KMS-11 (cell line): Measurements from ENCODE around the gene TSR1.
A peak's percentile ranks its signal among the peaks of the same experiment; 100 is the strongest.

Experiments used
- H2AFZ ChIP-seq: fragments of 200-600 bp; sonication (generic); 2 replicates; pipeline ENCODE4 v1.6.1; 2016; ENCODE audit warnings: antibody characterized with exemption, mixed run types, low read depth
- H3K27ac ChIP-seq: fragments of 200-600 bp; sonication (generic); 2 replicates; pipeline ENCODE4 v1.6.1; 2016; ENCODE audit warnings: mild to moderate bottlenecking, mixed run types
- H3K27me3 ChIP-seq: fragments of 200-600 bp; sonication (generic); 2 replicates; pipeline ENCODE4 v1.6.1; 2017; ENCODE audit warnings: mild to moderate bottlenecking, low read depth, mixed run types, moderate library complexity; ENCODE audit not compliant: insufficient read depth
- H3K36me3 ChIP-seq: fragments of 200-600 bp; sonication (generic); 2 replicates; pipeline ENCODE4 v1.6.1; 2017; ENCODE audit warnings: mild to moderate bottlenecking, mixed run types; ENCODE audit not compliant: insufficient read depth
- H3K4me1 ChIP-seq: fragments of 200-600 bp; sonication (generic); 2 replicates; pipeline ENCODE4 v1.6.1; 2016; ENCODE audit warnings: mild to moderate bottlenecking, low read depth, mixed run types; ENCODE audit not compliant: poor library complexity, severe bottlenecking
- H3K4me2 ChIP-seq: fragments of 200-600 bp; sonication (generic); 2 replicates; pipeline ENCODE4 v1.7.0; 2016; ENCODE audit warnings: mild to moderate bottlenecking, mixed run types
- H3K4me3 ChIP-seq: fragments of 200-600 bp; sonication (generic); IDR thresholded peaks from 2 replicates; pipeline ENCODE4 v1.6.1; 2017; ENCODE audit warnings: low read depth, low read length, mixed read lengths; ENCODE audit not compliant: insufficient read depth
- H3K79me2 ChIP-seq: fragments of 200-600 bp; sonication (generic); 2 replicates; pipeline ENCODE4 v1.6.1; 2016; ENCODE audit warnings: low read depth, mixed run types; ENCODE audit not compliant: insufficient read depth
- H3K9ac ChIP-seq: fragments of 200-600 bp; sonication (generic); 2 replicates; pipeline ENCODE4 v1.6.1; 2016; ENCODE audit warnings: mild to moderate bottlenecking, mixed run types
- H4K20me1 ChIP-seq: fragments of 200-600 bp; sonication (generic); 2 replicates; pipeline ENCODE4 v1.6.1; 2016; ENCODE audit warnings: mild to moderate bottlenecking, mixed run types; ENCODE audit not compliant: insufficient read depth
- TF ChIP-seq, protein P1 (sequence below): fragments of 200-600 bp; sonication (generic); conservative IDR thresholded peaks from 2 replicates; pipeline ENCODE4 v1.6.1; 2017; ENCODE audit warnings: low read depth, mild to moderate bottlenecking, antibody characterized with exemption, low read length, moderate library complexity, mixed read lengths

Gene TSR1

DNA sequence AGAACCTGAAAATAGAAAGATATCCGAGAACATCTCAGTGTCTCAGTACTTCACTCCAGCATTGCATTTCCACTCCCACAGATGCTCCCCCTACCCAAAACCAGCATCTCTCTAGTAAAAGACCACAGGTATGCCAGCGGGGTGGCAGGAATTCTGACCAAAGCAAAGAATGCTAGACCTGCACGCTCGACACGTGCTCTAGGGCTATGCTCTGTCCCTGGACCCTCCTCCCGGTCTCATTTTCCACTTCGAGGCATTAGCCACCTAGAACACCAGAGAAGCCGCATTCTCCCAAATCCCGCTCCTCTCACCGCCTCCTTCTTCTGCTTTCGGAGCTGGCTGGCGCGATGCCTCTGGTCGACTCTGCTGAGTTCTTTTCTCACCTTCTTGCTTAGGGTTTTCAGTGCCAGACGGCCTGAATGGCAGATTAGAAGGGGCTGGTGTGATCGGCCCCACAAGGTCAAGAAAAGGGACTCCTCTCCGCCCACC, 487 bp downstream of the TSR1 start:
- Histone ChIP-seq H3K4me3 (no peak overlapping the region), H3K27ac (peak overlapping the region; percentile 28; the same call in 1 of the 2 replicates), H3K36me3 (0 out of 2 replicates have a peak, but pooled peaks cover 5% of the 10 kb centered on the region), H3K27me3 (no peaks in the 10 kb centered on the region), H3K4me1 (peaks cover 22% of the 10 kb centered on the region), H3K79me2 (peaks cover 32% of the 10 kb centered on the region), H4K20me1 (no peaks in the 10 kb centered on the region), H3K4me2 (peak overlapping the region; percentile 79), H2AFZ (peak overlapping the region; percentile 58), H3K9ac (peak overlapping the region; percentile 67)
- TF ChIP-seq, protein P1, sequence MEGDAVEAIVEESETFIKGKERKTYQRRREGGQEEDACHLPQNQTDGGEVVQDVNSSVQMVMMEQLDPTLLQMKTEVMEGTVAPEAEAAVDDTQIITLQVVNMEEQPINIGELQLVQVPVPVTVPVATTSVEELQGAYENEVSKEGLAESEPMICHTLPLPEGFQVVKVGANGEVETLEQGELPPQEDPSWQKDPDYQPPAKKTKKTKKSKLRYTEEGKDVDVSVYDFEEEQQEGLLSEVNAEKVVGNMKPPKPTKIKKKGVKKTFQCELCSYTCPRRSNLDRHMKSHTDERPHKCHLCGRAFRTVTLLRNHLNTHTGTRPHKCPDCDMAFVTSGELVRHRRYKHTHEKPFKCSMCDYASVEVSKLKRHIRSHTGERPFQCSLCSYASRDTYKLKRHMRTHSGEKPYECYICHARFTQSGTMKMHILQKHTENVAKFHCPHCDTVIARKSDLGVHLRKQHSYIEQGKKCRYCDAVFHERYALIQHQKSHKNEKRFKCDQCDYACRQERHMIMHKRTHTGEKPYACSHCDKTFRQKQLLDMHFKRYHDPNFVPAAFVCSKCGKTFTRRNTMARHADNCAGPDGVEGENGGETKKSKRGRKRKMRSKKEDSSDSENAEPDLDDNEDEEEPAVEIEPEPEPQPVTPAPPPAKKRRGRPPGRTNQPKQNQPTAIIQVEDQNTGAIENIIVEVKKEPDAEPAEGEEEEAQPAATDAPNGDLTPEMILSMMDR = no peak

DNA sequence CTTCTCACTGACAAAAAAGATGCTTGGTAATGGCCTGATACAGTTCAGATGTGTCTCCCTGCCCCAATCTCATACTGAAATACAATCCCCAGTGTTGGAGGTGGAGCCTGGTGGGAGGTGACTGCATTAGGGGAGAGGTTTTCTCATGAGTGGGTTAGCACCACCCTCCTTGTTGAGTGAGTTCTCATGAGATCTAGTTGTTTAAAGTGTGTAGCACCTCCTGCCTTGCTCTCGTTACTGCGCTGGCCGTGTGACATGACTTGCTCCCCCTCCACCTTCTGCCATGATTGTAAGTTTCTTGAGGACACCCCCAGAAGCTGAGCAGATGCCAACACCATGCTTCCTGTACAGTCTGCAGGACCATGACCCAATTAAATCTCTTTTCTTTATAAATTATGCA, 5.0 kb downstream of the TSR1 start:
- Histone ChIP-seq H3K9ac (no peak overlapping the region), H3K79me2 (peaks cover 32% of the 10 kb centered on the region), H3K4me1 (peaks cover 24% of the 10 kb centered on the region), H3K4me3 (no peak overlapping the region), H2AFZ (no peak overlapping the region), H3K27ac (no peak overlapping the region), H3K4me2 (no peak overlapping the region), H3K36me3 (peaks cover 13% of the 10 kb centered on the region; the same call in 1 of the 2 replicates), H3K27me3 (no peaks in the 10 kb centered on the region), H4K20me1 (no peaks in the 10 kb centered on the region)
- TF ChIP-seq, protein P1 = no peak

DNA sequence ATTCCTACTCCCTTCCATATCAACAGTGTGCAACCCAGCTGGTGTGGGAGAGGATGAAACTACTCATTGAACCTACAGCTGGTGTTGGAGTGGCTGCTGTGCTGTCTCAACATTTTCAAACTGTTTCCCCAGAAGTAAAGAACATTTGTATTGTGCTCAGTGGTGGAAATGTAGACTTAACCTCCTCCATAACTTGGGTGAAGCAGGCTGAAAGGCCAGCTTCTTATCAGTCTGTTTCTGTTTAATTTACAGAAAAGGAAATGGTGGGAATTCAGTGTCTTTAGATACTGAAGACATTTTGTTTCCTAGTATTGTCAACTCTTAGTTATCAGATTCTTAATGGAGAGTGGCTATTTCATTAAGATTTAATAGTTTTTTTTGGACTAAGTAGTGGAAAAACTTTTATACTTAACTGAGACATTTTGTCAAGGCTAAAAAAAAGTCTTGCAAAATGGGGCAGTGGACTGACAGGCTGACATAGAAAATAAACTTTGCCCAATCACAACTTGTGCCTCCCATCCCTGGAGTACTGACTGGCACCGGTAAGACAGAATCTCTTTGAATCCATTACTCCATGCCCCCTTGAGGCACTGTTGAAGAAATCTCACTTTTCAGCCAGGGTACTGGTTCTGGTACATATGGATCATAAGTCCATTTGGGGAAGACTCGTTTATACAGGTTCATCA, 12.5 kb downstream of the TSR1 start:
- H3K9ac ChIP-seq = no peak overlapping the region
- TF ChIP-seq, protein P1 = no peak
- no peak overlapping the region for H3K27ac ChIP-seq
- no peak overlapping the region for H3K4me3 ChIP-seq
- no peaks in the 10 kb centered on the region for H3K4me1 ChIP-seq
- H2AFZ ChIP-seq = no peak overlapping the region
- no peaks in the 10 kb centered on the region for H3K27me3 ChIP-seq
- no peak overlapping the region for H3K4me2 ChIP-seq
- peaks cover 16% of the 10 kb centered on the region; the same call in 1 of the 2 replicates for H3K36me3 ChIP-seq
- H4K20me1 ChIP-seq = no peaks in the 10 kb centered on the region
- no peaks in the 10 kb centered on the region for H3K79me2 ChIP-seq

DNA sequence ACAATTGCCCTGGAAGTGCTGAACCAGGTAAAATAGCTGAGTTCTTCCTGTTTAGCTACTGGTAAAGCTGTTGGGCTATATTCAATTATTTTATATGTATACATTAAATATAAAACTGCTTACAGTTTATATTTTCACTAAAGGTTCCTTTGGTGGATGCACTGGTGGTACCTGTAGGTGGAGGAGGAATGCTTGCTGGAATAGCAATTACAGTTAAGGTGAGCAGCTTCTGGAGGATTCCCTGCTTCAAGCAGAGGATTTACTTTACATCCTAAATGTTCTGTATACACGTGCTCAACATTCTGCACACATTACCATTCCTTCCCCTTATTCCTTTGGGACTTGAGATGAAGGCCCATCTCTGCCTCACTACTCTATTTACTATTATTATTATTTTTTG, 14.9 kb downstream of the TSR1 start:
- Histone ChIP-seq H2AFZ (no peak overlapping the region), H3K27ac (no peak overlapping the region), H4K20me1 (no peaks in the 10 kb centered on the region), H3K9ac (no peak overlapping the region), H3K4me2 (no peak overlapping the region), H3K79me2 (no peaks in the 10 kb centered on the region), H3K4me3 (no peak overlapping the region), H3K4me1 (no peaks in the 10 kb centered on the region), H3K36me3 (peaks cover 11% of the 10 kb centered on the region; the same call in 1 of the 2 replicates), H3K27me3 (no peaks in the 10 kb centered on the region)
- TF ChIP-seq, protein P1 = no peak
